ENCODE measurements around the gene MUC4.

Gene MUC4

GRCh38 chr3:195849322-195850074, 37.8 kb upstream of the MUC4 start:
- Mint-ChIP-seq H3K36me3 (no peaks in the 10 kb centered on the region), H3K4me1 (peaks cover 5% of the 10 kb centered on the region), H3K27me3 (peaks cover 12% of the 10 kb centered on the region), H3K27ac (no peak overlapping the region), H3K9me3 (no peaks in the 10 kb centered on the region), H3K4me3 (no peak overlapping the region)
- peak in 1 of 2 donors; percentile 93 for DNase-seq (ENCODE audit: low spot score in 2 of 2)
- ATAC-seq (ENCODE audit: low read depth), result no peak

GRCh38 chr3:195847055-195847950, 35.6 kb upstream of the MUC4 start:
- Mint-ChIP-seq H3K36me3 (no peaks in the 10 kb centered on the region), H3K27me3 (peaks cover 16% of the 10 kb centered on the region), H3K9me3 (no peaks in the 10 kb centered on the region), H3K27ac (no peak overlapping the region), H3K4me1 (peaks cover 5% of the 10 kb centered on the region), H3K4me3 (no peak overlapping the region)
- DNase-seq (ENCODE audit: low spot score in 2 of 2) (no peak), ATAC-seq (ENCODE audit: low read depth) (no peak)

GRCh38 chr3:195845483-195845882, 33.8 kb upstream of the MUC4 start:
- Mint-ChIP-seq H3K4me1 (no peaks in the 10 kb centered on the region), H3K36me3 (no peaks in the 10 kb centered on the region)

GRCh38 chr3:195844671-195845218, 33.0 kb upstream of the MUC4 start:
- H3K9me3 Mint-ChIP-seq, result no peaks in the 10 kb centered on the region
- DNase-seq (ENCODE audit: low spot score in 2 of 2), result no peak
- no peak overlapping the region for H3K27ac Mint-ChIP-seq
- H3K4me1 Mint-ChIP-seq, result no peaks in the 10 kb centered on the region
- peaks cover 10% of the 10 kb centered on the region for H3K27me3 Mint-ChIP-seq
- ATAC-seq (ENCODE audit: low read depth), result no peak
- H3K4me3 Mint-ChIP-seq, result no peak overlapping the region
- no peaks in the 10 kb centered on the region for H3K36me3 Mint-ChIP-seq

More at GRCh38 chr3:195845483-195845882, 33.8 kb upstream of the MUC4 start:
- no peak for DNase-seq (ENCODE audit: low spot score in 2 of 2)
- ATAC-seq (ENCODE audit: low read depth), result no peak
- Mint-ChIP-seq H3K4me3 (no peak overlapping the region), H3K27ac (no peak overlapping the region), H3K9me3 (no peaks in the 10 kb centered on the region), H3K27me3 (peaks cover 10% of the 10 kb centered on the region)

GRCh38 chr3:195839260-195840010, 27.7 kb upstream of the MUC4 start:
- peaks cover 13% of the 10 kb centered on the region for H3K27me3 Mint-ChIP-seq
- no peaks in the 10 kb centered on the region for H3K36me3 Mint-ChIP-seq
- no peak overlapping the region for H3K4me3 Mint-ChIP-seq
- DNase-seq (ENCODE audit: low spot score in 2 of 2), result no peak
- ATAC-seq (ENCODE audit: low read depth), result peak; percentile 12
- no peaks in the 10 kb centered on the region for H3K9me3 Mint-ChIP-seq
- peaks cover 10% of the 10 kb centered on the region for H3K4me1 Mint-ChIP-seq
- H3K27ac Mint-ChIP-seq, result no peak overlapping the region

- H3K4me1 Mint-ChIP-seq, result peaks cover 10% of the 10 kb centered on the region
- H3K9me3 Mint-ChIP-seq, result no peaks in the 10 kb centered on the region
- no peaks in the 10 kb centered on the region for H3K36me3 Mint-ChIP-seq
- peaks cover 9% of the 10 kb centered on the region for H3K27me3 Mint-ChIP-seq
- ATAC-seq (ENCODE audit: low read depth) (peak; percentile 87), DNase-seq (ENCODE audit: low spot score in 2 of 2) (no peak)
- H3K27ac Mint-ChIP-seq, result peak overlapping the region; percentile 32
- H3K4me3 Mint-ChIP-seq, result no peak overlapping the region
Measured at GRCh38 chr3:195838714-195839113, 27.0 kb upstream of the MUC4 start.

GRCh38 chr3:195836476-195837135, 24.9 kb upstream of the MUC4 start:
- H3K27me3 Mint-ChIP-seq, result peaks cover 15% of the 10 kb centered on the region
- no peaks in the 10 kb centered on the region for H3K36me3 Mint-ChIP-seq
- no peaks in the 10 kb centered on the region for H3K9me3 Mint-ChIP-seq
- no peak overlapping the region for H3K27ac Mint-ChIP-seq
- ATAC-seq (ENCODE audit: low read depth) (no peak), DNase-seq (ENCODE audit: low spot score in 2 of 2) (no peak)
- peaks cover 10% of the 10 kb centered on the region for H3K4me1 Mint-ChIP-seq
- no peak overlapping the region for H3K4me3 Mint-ChIP-seq

GRCh38 chr3:195835791-195836190, 24.1 kb upstream of the MUC4 start:
- ATAC-seq (ENCODE audit: low read depth), result no peak
- no peak overlapping the region for H3K27ac Mint-ChIP-seq

GRCh38 chr3:195834675-195835583, 23.2 kb upstream of the MUC4 start:
- DNase-seq (ENCODE audit: low spot score in 2 of 2) (no peak), ATAC-seq (ENCODE audit: low read depth) (no peak)
- Mint-ChIP-seq H3K4me3 (no peak overlapping the region), H3K9me3 (no peaks in the 10 kb centered on the region), H3K36me3 (no peaks in the 10 kb centered on the region), H3K4me1 (peaks cover 10% of the 10 kb centered on the region), H3K27ac (no peak overlapping the region), H3K27me3 (peaks cover 17% of the 10 kb centered on the region)

More at GRCh38 chr3:195835791-195836190, 24.1 kb upstream of the MUC4 start:
- no peak for DNase-seq (ENCODE audit: low spot score in 2 of 2)
- Mint-ChIP-seq H3K4me1 (peaks cover 10% of the 10 kb centered on the region), H3K9me3 (no peaks in the 10 kb centered on the region), H3K4me3 (no peak overlapping the region), H3K36me3 (no peaks in the 10 kb centered on the region), H3K27me3 (peaks cover 17% of the 10 kb centered on the region)

- DNase-seq (ENCODE audit: low spot score in 2 of 2) (no peak), ATAC-seq (ENCODE audit: low read depth) (no peak)
- Mint-ChIP-seq H3K4me3 (no peak overlapping the region), H3K9me3 (no peaks in the 10 kb centered on the region), H3K36me3 (no peaks in the 10 kb centered on the region), H3K27me3 (peaks cover 17% of the 10 kb centered on the region), H3K4me1 (no peaks in the 10 kb centered on the region), H3K27ac (no peak overlapping the region)
Measured at GRCh38 chr3:195829897-195830254, 18.1 kb upstream of the MUC4 start.

- H3K27ac Mint-ChIP-seq, result no peak overlapping the region
- no peak overlapping the region for H3K4me3 Mint-ChIP-seq
- H3K9me3 Mint-ChIP-seq, result no peaks in the 10 kb centered on the region
- peaks cover 20% of the 10 kb centered on the region for H3K27me3 Mint-ChIP-seq
- no peak for DNase-seq (ENCODE audit: low spot score in 2 of 2)
- no peaks in the 10 kb centered on the region for H3K36me3 Mint-ChIP-seq
- no peaks in the 10 kb centered on the region for H3K4me1 Mint-ChIP-seq
- ATAC-seq (ENCODE audit: low read depth), result no peak
Measured at GRCh38 chr3:195828762-195829161, 17.0 kb upstream of the MUC4 start.

GRCh38 chr3:195825857-195826804, 14.4 kb upstream of the MUC4 start:
- Mint-ChIP-seq H3K9me3 (no peaks in the 10 kb centered on the region), H3K27ac (no peak overlapping the region), H3K4me3 (no peak overlapping the region), H3K27me3 (peaks cover 19% of the 10 kb centered on the region), H3K4me1 (no peaks in the 10 kb centered on the region), H3K36me3 (no peaks in the 10 kb centered on the region)
- DNase-seq (ENCODE audit: low spot score in 2 of 2), result no peak
- no peak for ATAC-seq (ENCODE audit: low read depth)
